Activated CD8-positive, alpha-beta memory T cell treated with anti-CD3 and anti-CD28 coated beads for 36 hours (primary cell): Measurements from ENCODE around the gene CLSTN3. TPM values are rescaled to one million over a fixed set of nuclear protein-coding genes. Genes with fewer than 3 reads are reported as not detected.

Experiments used
- CTCF ChIA-PET: fragments of 350-600 bp; sonication (Branson Sonifier 250); formaldehyde crosslinking; loops from one replicate; lab custom pipeline; 2021; ENCODE audit warnings: antibody characterized with exemption; lab: Charles Lee
- POLR2A ChIA-PET: fragments of 350-600 bp; sonication (Branson Sonifier 250); formaldehyde crosslinking; loops from one replicate; lab custom pipeline; 2021; ENCODE audit warnings: antibody characterized with exemption; lab: Charles Lee
- total RNA-seq, 2 experiments: library from RNA; stranded (reverse); gene quantifications; one replicate each; pipeline ENCODE4 v1.2.3, GENCODE V29; 2021

CLSTN3 gene
- total RNA-seq, 2 experiments from 2014 or later: 19.0 to 19.5 TPM

DNA sequence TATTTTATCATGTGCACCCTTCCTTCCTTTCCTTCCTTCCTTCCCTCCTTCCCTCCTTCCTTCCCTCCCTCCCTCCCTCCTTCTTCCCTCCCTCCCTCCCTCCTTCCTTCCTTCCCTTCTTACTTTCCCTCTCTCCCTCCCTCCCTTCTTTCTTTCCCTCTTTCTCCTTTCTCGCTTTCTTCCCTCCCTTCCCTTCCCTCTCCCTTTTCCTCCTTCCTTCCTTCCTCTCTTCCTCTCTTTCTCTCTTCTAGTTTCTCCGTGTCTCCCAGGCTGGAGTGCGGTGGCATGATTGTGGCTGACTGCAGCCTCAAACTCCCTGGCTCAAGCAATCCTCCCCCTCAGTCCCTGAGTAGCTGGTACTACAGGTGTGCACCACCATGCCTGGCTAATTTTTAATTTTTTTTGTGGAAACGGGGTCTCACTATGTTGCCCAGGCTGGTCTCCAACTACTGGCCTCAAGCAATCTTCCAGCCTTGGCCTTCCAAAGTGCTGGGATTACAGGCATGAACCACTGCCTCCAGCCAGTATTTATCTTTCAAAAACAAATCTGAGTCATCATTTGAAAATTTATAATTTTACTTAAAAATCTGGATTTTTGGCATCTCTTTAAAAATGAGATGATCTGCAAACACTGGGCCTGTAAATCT is 29.0 kb upstream of the CLSTN3 start:
- ChIA-PET POLR2A (no interaction called here), CTCF (no interaction called here)

DNA sequence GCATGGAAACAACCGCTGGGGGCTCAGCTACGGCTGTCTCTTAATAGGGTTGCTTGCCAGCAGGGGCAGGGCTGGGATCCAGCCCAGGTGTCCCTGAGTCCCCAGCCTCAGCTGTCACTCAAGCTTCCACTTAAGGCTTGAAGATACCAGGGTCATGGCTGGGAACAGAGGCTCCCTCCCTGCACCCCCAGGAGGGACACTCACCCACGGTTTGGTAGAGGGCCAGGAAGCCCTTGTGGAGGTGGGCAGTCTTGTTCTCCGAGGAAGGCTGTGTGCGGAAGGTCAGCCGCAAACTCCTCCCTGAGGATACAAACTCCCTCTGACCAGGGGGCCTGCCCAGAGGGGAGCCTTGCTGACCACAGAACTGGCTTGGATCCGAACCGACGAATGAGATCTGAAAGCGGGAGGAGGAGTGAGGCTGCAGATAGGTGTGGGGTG is 28.5 kb upstream of the CLSTN3 start:
- ChIA-PET CTCF (no interaction called here), POLR2A (no interaction called here)

DNA sequence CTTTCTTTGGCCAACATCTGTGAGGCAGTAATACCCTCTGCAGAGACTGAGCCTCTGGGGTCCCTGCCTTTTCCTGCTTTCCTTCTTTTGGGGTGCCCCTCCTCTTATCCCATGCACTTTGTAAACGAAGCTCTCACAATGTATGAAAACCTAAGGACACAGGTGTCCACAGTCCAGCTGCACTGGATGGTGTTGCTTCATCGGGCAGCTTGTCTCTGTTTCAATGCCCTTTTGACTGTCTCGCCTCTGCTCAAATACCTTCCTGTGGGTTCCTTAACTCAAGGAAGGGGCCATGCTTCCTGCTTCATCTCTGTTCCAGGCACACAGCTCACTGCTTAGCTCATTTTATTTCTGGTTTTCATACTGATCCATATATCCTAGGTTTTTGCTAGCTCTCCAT is 27.6 kb upstream of the CLSTN3 start:
- ChIA-PET POLR2A (no interaction called here), CTCF (interaction anchor here (1.1 kb wide), 1 partner anchor 11 kb away, joined by 3 read pairs; no protein-coding TSS in a partner anchor)

DNA sequence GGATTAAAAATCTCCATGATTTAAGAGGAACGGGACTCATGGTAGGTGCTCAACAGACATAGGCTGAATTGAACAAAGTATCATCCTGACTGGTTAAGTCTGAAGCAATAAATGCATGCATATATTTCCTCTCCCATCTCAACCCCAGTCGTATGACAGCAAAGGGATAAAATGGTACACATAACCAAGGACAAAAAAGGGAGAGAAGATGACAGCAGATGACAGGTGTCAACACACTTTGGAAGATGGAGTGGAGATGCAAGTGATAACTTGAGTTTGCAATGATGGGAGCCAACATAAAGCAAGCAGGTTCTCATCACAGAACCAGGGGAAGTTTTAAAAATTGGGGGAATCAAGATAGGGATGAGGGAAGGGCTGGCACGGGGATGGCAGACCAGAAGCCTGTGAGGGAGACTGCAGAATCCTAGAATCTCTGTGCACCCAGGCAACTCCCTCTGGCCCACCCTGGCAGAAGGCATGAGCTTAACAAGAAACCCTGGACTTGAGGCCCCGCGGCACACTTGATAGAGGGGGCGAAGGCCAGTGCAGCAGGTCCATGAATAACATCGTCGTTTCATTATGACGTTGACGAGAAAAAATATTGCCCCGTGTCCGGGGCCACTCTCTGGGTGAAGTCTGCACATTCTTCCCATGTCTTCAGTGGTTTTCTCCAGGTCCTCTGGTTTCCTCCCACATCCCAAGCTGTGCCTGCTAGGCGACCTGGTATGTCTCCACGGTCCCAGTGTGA is 26.2 kb upstream of the CLSTN3 start:
- CTCF ChIA-PET: interaction anchor here (0.9 kb wide), 1 partner anchor 11 kb away, joined by 3 read pairs; the partner anchor contains the start of gene C1R
- POLR2A ChIA-PET: no interaction called here

DNA sequence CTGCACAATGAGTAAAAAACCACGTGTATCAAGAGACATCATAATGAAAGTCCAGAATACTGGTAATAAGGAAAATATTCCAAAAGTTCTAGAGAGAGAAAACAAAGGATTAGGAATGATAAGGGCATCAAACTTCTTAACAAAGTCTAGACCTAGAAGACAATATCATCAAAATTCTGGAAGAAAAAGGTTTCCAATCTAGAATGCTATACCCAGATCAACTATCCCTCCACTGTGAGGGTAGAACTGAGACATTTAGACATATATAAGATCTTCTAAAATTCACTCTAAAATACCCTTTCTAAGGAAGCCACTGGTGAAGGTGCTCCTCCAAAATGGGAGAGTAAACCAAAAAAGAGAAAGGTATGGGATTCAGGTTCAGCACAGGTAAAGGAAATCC is 24.1 kb upstream of the CLSTN3 start:
- ChIA-PET CTCF (no interaction called here), POLR2A (no interaction called here)

DNA sequence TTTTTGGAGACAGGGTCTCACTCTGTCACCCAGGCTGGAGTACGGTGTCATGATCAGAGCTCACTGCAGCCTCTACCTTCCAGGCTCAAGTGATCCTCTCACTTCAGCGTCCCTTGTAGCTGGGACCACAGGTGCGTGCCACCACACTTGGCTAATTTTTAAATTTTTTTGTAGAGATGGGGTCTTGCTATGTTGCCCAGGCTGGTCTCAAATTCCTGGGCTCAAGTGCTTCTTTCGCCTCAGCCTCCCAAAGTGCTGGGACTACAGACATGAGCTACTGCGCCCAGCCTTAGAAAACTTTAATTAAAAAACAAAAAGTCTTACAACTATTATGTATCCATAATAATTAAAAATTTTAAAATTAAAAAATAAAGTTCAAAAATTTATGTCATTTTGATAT is 23.0 kb upstream of the CLSTN3 start:
- ChIA-PET CTCF (interaction anchor here (0.6 to 2.1 kb wide), 8 partner anchors 11 to 236 kb away, joined by 3 to 10 read pairs (median 4); partner anchors contain the start of gene PTPN6), POLR2A (interaction anchor here (0.6 to 2.4 kb wide), 3 partner anchors 16 to 163 kb away, joined by 3 to 14 read pairs (median 4); partner anchors contain the start of genes C12orf57, LPCAT3 and RNU7-1)

DNA sequence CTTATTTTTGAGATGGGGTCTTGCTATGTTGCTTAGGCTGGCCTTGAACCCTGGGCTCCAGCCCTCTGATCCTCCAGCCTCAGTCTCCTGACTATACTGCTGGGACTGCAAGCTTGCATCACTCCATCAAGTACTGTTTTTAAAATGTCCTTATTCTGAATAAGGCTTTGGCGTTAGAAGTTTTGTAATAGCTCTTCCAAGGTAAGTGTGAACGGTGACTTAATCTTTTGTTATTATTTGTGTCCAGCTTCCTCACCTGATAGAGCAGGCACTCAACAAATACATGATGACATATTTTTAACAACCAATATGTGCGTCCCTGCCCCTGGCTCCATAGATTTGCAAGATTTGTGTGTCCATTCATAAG is 22.6 kb upstream of the CLSTN3 start:
- POLR2A ChIA-PET: interaction anchor here (0.5 to 2.4 kb wide), 4 partner anchors 14 to 179 kb away, joined by 4 to 14 read pairs (median 6); partner anchors contain the start of genes C12orf57, LPCAT3 and RNU7-1
- CTCF ChIA-PET: interaction anchor here (0.9 to 2.1 kb wide), 9 partner anchors 12 to 236 kb away, joined by 3 to 10 read pairs (median 3); partner anchors contain the start of genes PTPN6 and SPSB2

DNA sequence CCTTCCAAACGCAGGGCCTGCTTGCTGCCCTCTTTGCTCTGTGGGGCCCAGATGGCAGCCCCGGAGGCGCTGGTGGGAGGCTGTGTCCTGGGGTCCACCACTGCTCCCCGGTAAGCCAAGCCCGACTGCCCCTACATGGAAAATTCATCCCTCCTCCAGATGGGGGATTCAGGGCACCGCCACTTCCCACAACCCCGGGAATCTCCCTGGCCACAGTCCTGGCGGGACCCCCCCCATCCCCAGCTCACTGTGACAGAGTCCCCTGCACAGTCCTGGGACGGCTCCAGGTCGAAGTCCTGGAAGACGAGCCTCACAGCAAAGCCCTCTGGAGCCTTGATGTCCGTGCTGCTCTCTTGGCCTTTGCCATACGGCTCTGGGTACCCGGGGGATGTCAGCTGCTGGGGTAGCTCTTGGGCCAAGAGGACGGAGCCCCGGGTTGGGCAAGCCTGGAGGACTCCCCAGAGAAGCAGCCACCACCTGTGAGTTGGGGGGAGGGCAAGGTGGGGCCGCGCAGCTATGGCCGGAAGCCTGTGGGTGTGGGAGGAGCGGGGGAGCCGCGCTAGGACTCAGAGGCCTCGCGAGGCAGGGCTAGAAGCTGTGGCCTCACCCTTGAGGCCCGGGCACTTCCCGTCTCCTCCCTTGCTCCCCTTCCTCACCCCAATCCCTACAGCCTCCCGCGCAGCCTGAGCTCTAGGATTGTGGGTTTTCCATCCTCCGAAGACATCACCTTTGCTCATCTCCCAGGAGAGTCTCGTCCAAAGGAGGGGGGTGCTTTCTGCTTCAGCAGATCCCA is 22.0 kb upstream of the CLSTN3 start:
- POLR2A ChIA-PET: interaction anchor here (0.5 to 2.4 kb wide), 5 partner anchors 14 to 180 kb away, joined by 3 to 14 read pairs (median 4); partner anchors contain the start of genes C12orf57, LPCAT3 and RNU7-1
- CTCF ChIA-PET: interaction anchor here (0.8 to 2.4 kb wide), 13 partner anchors 12 to 754 kb away, joined by 3 to 10 read pairs (median 4); partner anchors contain the start of genes PTPN6 and SPSB2

DNA sequence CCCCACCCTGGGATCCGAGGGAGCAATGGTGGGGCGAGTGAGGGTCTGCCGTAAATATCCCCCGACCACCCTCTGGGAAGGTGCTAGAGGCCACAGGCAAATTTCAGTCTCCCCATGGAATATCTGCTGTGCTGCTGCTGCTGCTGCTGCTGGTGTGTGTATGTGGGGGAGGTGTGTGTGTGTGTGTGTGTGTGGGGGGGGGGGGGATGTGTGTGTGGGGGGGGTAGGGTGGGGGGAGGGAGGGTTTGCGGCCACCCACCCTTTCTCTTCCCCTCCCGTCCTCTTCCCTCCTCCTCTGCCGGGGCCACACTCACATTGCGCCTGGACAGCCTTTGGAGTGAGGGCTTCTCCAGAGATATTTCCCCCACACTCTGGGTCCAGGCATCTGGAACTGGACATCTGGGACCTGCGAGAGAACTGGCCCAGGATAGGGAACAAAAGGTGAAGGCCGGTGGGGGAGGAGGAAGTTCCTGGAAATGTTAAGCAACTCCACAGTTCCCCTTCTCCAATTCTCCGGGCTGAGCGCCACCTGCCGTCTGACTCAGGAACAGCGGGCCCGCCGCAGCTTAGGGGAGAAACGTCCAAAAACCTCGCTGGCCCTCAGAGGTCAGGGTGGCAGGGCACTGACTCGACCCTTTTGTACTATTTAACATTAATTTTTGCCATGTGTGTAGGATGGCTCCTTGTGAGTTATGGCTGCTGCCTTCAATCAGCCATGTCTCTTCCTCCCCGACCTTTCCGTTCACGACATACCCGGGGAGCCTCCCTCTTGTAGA is 21.2 kb upstream of the CLSTN3 start, which contains the start of gene C1RL:
Gene C1RL, minus strand, starts transcription at position 419 of the 776 bp plus-strand sequence. Its CDS starts 34 bp downstream, at position 385.
- POLR2A ChIA-PET: interaction anchor here (1.0 to 2.4 kb wide), 4 partner anchors 15 to 164 kb away, joined by 3 to 14 read pairs (median 6); partner anchors contain the start of genes C12orf57, LPCAT3 and RNU7-1
- CTCF ChIA-PET: interaction anchor here (0.5 to 2.4 kb wide), 18 partner anchors 13 to 753 kb away, joined by 3 to 10 read pairs (median 4); no protein-coding TSS in a partner anchor

DNA sequence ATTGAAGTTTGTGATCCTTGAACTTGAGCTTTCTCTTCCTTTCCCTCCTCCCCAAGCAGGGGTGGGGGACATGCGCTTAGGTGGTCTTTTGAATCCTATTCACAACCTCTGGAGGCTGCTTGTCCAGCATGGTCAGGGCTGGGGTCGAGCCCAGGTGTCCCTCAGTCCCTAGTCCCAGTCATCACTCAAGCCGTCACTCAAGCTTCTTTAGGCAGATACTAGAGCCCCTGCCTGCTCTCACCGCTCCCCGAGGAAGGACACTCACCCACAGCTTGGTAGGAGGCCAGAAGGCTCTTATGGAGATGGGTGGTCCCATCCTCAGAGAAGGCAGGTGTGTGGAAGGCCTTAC is 20.6 kb upstream of the CLSTN3 start:
- POLR2A ChIA-PET: no interaction called here
- CTCF ChIA-PET: interaction anchor here (0.5 to 2.4 kb wide), 11 partner anchors 16 to 180 kb away, joined by 3 to 10 read pairs (median 3); no protein-coding TSS in a partner anchor

DNA sequence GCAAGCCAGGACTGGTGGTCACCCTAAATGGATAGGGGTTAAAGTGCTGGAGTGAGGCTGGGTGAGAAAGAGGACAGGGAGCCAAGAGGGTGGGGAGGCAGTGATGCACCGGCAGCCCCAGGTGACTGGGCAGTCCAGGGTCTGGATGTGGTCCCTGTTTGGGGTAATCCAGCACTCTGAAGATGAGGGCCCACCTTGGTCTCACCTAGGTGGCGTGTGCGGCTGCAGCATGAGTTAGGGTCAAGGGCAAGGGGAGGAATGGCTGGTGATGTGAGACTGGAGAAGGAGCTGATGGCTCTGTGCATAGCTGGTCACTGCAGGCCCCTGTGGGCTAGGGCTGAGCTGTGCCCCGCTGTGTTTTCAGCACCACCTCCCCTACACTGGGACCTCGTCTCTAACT is 19.5 kb upstream of the CLSTN3 start:
- POLR2A ChIA-PET: interaction anchor here (0.9 kb wide), 1 partner anchor 133 kb away, joined by 3 read pairs; no protein-coding TSS in a partner anchor
- CTCF ChIA-PET: interaction anchor here (1.1 to 1.6 kb wide), 4 partner anchors 17 to 166 kb away, joined by 3 to 4 read pairs (median 3); no protein-coding TSS in a partner anchor

DNA sequence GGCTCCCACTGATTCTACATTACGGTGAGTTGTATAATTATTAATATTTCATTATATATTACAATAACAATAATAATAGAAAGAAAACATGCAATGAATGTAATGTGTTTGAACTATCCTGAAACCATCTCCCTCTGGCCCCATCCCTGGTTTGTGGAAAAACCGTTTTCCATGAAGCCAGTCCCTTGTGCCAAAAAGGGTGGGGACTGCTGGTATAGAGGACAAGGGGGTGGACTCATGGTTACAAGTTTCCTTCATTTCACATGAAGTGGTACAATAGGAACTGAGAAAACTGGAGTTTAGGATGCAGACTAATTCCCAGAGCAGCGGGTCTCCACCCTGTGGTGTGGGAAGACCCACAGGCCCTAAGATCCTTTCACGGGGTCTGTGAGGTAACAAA is 18.1 kb upstream of the CLSTN3 start:
- POLR2A ChIA-PET: no interaction called here
- CTCF ChIA-PET: interaction anchor here (0.7 to 2.2 kb wide), 5 partner anchors 19 to 187 kb away, joined by 3 to 11 read pairs (median 3); partner anchors contain the start of gene CLSTN3

DNA sequence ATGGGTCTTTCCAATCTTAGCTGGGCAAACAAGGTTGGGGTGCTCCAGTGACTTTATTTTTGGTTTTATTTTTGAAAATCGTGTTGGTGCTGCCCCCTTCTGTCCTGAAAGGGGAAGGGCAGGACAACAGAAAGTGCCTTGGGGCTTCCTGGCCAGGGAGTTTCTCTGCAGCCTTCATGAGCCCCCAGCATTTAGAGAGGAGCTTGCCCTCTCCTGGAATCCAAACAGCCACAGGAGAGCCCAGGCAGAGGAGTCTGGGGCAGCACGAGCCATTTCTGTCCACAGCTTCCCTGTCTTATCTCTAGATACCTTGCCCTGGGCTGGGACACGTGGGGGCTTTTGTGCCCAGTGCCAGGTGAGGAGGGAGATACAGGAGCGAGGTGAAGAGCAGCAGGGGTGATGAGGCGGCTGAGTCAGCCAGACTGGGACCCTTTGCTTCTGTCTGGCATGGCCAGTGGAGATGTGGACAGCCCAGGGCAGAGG is 16.7 kb upstream of the CLSTN3 start:
- CTCF ChIA-PET: interaction anchor here (0.6 to 2.2 kb wide), 13 partner anchors 11 to 433 kb away, joined by 3 to 11 read pairs (median 4); partner anchors contain the start of genes C12orf57, CLSTN3, EMG1 and LPCAT3
- POLR2A ChIA-PET: no interaction called here

DNA sequence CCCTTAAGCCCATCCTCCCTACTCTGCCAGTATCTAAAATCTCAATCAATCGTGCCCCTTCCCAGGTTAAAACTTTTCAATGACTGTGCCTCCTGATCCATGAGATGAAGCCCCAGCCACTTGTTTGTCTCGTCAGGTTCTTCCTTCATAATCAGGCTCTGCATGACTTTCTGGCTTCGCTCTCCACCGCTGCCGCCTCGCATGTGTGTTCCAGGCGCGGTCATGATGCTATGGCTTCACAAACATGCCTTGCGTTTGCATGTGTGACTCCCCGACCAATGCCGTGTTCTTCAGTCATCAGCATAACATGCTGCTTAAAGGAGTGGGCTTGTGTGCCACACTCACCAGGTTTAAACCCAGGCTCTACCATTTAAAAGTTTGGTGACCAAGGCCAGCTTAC is 16.2 kb upstream of the CLSTN3 start:
- ChIA-PET POLR2A (interaction anchor here (0.6 kb wide), 1 partner anchor 279 kb away, joined by 5 read pairs; no protein-coding TSS in a partner anchor), CTCF (interaction anchor here (0.6 to 2.2 kb wide), 10 partner anchors 11 to 434 kb away, joined by 3 to 11 read pairs (median 4); partner anchors contain the start of genes C12orf57, CLSTN3, EMG1 and PHB2)

DNA sequence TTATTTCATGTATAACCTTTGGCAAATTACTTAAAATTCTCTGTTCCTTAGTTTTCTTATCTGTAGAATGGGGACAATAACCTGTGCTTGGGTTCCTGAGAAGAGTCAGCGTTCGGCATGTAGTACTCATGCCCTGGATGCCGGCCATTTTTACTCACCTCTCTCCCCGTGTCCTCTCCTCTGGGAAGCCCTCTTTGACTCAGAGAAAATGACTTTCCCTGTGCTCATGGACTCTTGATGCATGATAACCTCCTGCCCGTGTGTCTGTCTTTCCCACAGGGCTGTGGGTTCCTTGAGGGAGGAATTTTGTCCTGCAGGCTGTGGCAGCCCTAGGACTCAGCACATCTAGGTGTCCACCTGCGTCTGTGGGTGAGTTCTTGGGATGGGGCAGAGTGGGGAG is 15.3 kb upstream of the CLSTN3 start:
- ChIA-PET POLR2A (no interaction called here), CTCF (no interaction called here)

DNA sequence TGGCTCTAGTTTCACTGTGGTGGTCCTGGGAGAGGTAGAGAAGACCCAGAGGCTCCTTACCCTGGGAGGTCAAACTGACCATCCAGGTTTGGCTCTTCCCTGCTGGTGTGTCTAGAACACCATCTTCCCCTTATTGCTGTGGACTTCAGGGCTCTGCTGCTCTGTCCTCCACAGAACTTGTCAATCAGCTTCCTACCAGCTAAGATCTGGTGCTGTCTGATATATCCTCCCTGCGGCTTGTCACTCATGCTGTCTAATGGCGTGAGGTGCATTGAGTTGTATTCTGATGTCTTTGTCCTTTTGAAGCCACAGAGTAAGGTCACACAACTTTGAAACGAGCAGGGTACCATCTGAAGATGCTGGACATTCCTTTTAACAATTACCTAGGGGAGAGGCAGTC is 14.0 kb upstream of the CLSTN3 start:
- POLR2A ChIA-PET: no interaction called here
- CTCF ChIA-PET: no interaction called here

DNA sequence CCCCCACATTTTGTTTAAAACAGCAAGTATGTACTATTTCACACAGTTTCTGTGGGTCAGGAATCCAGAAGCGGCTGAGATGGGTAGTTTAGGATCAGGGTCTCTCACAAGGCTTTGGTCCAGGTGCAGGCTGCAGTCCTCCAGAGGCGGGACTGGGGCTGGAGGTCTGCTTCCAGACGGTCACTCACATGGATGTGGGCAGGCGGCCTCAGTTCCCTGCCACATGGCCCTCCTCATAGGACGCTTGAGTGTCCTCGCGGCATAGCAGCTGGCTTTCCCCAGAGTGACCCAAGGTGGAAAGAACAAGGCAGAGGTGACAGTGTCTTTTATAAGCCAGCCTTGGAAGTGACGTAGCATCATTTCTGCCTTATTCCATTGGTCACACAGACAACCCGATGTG is 13.3 kb upstream of the CLSTN3 start:
- CTCF ChIA-PET: interaction anchor here (1.1 kb wide), 1 partner anchor 28 kb away, joined by 3 read pairs; no protein-coding TSS in a partner anchor

More for the DNA sequence above, 13.3 kb upstream of the CLSTN3 start:
- POLR2A ChIA-PET: no interaction called here
